ENCODE results near the gene ZZZ3.
A peak's percentile ranks its signal among the peaks of the same experiment; 100 is the strongest.
"Not testable (repeated sequence)": the region's sequence is repeated elsewhere in the genome, so short reads cannot be mapped to it uniquely, and the experiment has no call there.

ZZZ3 gene

GRCh38 chr1:77652268-77652667, 30.2 kb downstream of the ZZZ3 start:
- Histone ChIP-seq H3K9me3 (peaks cover 45% of the 10 kb centered on the region), H4K20me1 (peaks cover 72% of the 10 kb centered on the region), H3K36me3 (peaks cover 61% of the 10 kb centered on the region), H3K4me1 (no peaks in the 10 kb centered on the region), H3K9ac (no peak overlapping the region), H3K4me3 (no peak overlapping the region), H3K27me3 (no peaks in the 10 kb centered on the region), H3K4me2 (no peak overlapping the region), H3K27ac (no peak overlapping the region)
- no peak for TF ChIP-seq Cebpa-rat (IDR thresholded peaks at IDR 0.05)

DNA sequence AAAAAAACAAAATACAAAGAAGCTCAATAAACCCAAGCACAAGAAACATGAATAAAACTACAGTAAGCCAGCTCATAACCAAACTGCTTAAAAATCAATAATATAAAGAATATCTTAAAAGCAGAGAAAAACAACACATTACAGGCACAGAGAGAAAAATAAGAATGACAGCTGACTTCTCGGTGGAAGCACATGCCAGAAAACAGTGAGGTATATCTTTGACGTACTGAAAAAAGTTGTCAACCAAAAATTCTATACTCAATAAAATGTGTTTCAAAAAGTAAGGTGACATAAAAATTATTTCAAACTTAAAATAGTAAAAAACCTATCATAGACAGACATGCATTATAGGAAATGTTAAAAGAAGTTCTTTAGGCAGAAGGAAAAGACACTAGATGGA, 33.3 kb downstream of the ZZZ3 start:
- TF ChIP-seq Cebpa-rat (IDR thresholded peaks at IDR 0.05), result no peak
- H3K27ac ChIP-seq, result no peak overlapping the region
- no peak overlapping the region for H3K9ac ChIP-seq
- H3K27me3 ChIP-seq, result no peaks in the 10 kb centered on the region
- peaks cover 81% of the 10 kb centered on the region for H3K36me3 ChIP-seq
- H3K4me3 ChIP-seq, result 0 out of 2 replicates have a peak overlapping the region, but pooled peaks have one; percentile 14
- H3K9me3 ChIP-seq, result peaks cover 58% of the 10 kb centered on the region
- peaks cover 74% of the 10 kb centered on the region for H4K20me1 ChIP-seq
- no peaks in the 10 kb centered on the region for H3K4me1 ChIP-seq
- no peak overlapping the region for H3K4me2 ChIP-seq

- H3K9ac ChIP-seq, H3K27me3 ChIP-seq, H3K4me3 ChIP-seq, H3K27ac ChIP-seq, H3K4me1 ChIP-seq, H3K4me2 ChIP-seq: not testable (repeated sequence)
- H3K9me3 ChIP-seq, result peaks cover 52% of the 10 kb centered on the region
- peaks cover 79% of the 10 kb centered on the region for H4K20me1 ChIP-seq
- peaks cover 66% of the 10 kb centered on the region for H3K36me3 ChIP-seq
Observed at GRCh38 chr1:77646224-77646623, 36.2 kb downstream of the ZZZ3 start.

DNA sequence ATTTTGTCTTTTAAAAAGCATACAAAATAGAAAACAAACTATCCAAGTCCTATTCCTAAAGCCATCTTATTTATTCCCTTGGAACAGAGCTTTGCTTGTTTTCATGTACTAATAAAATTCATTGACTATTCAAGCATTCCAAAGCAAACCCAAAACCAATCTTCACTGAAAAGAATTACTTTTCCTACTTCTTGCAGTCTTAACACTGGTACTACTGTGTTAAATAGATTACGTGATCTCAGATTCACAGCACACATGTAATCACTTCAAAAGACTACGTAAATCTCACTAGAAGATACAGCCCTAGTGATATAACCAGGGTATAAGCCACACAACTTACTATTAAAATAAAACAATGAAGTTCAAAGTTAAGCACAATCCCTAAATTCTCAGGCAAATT, 39.0 kb downstream of the ZZZ3 start:
- peaks cover 70% of the 10 kb centered on the region for H3K36me3 ChIP-seq
- no peaks in the 10 kb centered on the region for H3K27me3 ChIP-seq
- no peak for TF ChIP-seq Cebpa-rat (IDR thresholded peaks at IDR 0.05)
- no peaks in the 10 kb centered on the region for H3K4me1 ChIP-seq
- H3K9ac ChIP-seq, result no peak overlapping the region
- peaks cover 77% of the 10 kb centered on the region for H4K20me1 ChIP-seq
- peaks cover 24% of the 10 kb centered on the region for H3K9me3 ChIP-seq
- H3K4me2 ChIP-seq, result no peak overlapping the region
- H3K4me3 ChIP-seq, result no peak overlapping the region
- no peak overlapping the region for H3K27ac ChIP-seq

- Histone ChIP-seq H3K27me3 (no peaks in the 10 kb centered on the region), H4K20me1 (peaks cover 74% of the 10 kb centered on the region), H3K4me2 (no peak overlapping the region), H3K27ac (no peak overlapping the region), H3K4me1 (no peaks in the 10 kb centered on the region), H3K36me3 (peaks cover 65% of the 10 kb centered on the region), H3K9ac (no peak overlapping the region), H3K4me3 (no peak overlapping the region), H3K9me3 (peaks cover 19% of the 10 kb centered on the region)
- no peak for TF ChIP-seq Cebpa-rat (IDR thresholded peaks at IDR 0.05)
Observed at GRCh38 chr1:77642941-77643340, 39.5 kb downstream of the ZZZ3 start.

DNA sequence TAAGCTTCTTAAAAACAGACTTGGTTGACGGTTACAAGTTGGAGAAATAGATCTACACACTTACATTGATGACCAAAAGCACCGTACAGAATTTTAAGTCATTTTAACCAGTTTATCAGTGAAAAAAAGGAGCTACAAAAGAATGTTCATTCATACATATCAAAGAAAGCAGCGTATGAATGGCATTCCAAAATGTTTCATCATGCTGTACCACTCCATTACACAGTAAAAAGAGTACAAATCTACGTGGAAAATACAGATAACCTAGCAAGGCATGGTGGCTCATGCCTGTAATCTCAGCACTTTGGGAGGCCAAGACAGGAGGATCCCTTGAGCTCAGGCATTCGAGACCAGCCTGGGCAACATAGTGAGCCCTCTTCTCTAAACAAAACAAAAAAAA, 40.3 kb downstream of the ZZZ3 start:
- Histone ChIP-seq H3K36me3 (peaks cover 58% of the 10 kb centered on the region), H3K4me2 (no peak overlapping the region), H3K4me3 (no peak overlapping the region), H3K9ac (no peak overlapping the region), H4K20me1 (peaks cover 66% of the 10 kb centered on the region), H3K27ac (no peak overlapping the region), H3K4me1 (no peaks in the 10 kb centered on the region), H3K9me3 (peaks cover 12% of the 10 kb centered on the region), H3K27me3 (no peaks in the 10 kb centered on the region)
- no peak for TF ChIP-seq Cebpa-rat (IDR thresholded peaks at IDR 0.05)

GRCh38 chr1:77639557-77640069, 42.8 kb downstream of the ZZZ3 start:
- H3K27ac ChIP-seq, result no peak overlapping the region
- TF ChIP-seq Cebpa-rat (IDR thresholded peaks at IDR 0.05), result no peak
- no peaks in the 10 kb centered on the region for H3K9me3 ChIP-seq
- peaks cover 40% of the 10 kb centered on the region for H4K20me1 ChIP-seq
- no peak overlapping the region for H3K9ac ChIP-seq
- no peaks in the 10 kb centered on the region for H3K4me1 ChIP-seq
- H3K27me3 ChIP-seq, result no peaks in the 10 kb centered on the region
- H3K4me3 ChIP-seq, result no peak overlapping the region
- no peak overlapping the region for H3K4me2 ChIP-seq
- H3K36me3 ChIP-seq, result peaks cover 50% of the 10 kb centered on the region

DNA sequence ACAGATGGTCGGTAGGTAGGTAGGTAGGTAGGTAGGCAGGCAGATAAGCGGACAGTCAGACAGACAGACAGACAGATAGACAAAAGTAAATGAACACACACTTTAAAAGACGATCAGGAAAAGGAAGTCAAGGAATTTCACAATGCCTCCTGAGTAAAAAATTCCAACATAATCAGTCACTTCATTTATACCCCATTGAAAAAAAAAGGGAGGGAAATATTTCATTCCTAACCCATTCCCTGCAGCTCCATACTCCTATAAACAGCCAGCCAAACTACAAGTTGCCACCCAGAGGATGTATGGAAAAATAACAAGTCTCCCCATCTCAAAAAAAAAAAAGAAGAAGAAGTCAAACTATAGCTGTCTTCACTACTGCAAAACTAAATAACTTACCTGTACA, 43.4 kb downstream of the ZZZ3 start:
- no peaks in the 10 kb centered on the region for H3K4me1 ChIP-seq

GRCh38 chr1:77636864-77637263, 45.6 kb downstream of the ZZZ3 start:
- no peak for TF ChIP-seq Cebpa-rat (IDR thresholded peaks at IDR 0.05)
- no peaks in the 10 kb centered on the region for H3K9me3 ChIP-seq
- H3K4me3 ChIP-seq, result no peak overlapping the region
- H3K4me1 ChIP-seq, result no peaks in the 10 kb centered on the region
- H3K27me3 ChIP-seq, result no peaks in the 10 kb centered on the region
- peaks cover 67% of the 10 kb centered on the region for H3K36me3 ChIP-seq
- H3K4me2 ChIP-seq, result no peak overlapping the region
- peaks cover 13% of the 10 kb centered on the region for H4K20me1 ChIP-seq
- H3K27ac ChIP-seq, result no peak overlapping the region
- H3K9ac ChIP-seq, result no peak overlapping the region

More for the DNA sequence above, 43.4 kb downstream of the ZZZ3 start:
- peaks cover 35% of the 10 kb centered on the region for H4K20me1 ChIP-seq
- no peak overlapping the region for H3K9ac ChIP-seq
- TF ChIP-seq Cebpa-rat (IDR thresholded peaks at IDR 0.05), result no peak
- H3K4me3 ChIP-seq, result no peak overlapping the region
- H3K27me3 ChIP-seq, result no peaks in the 10 kb centered on the region
- peaks cover 50% of the 10 kb centered on the region for H3K36me3 ChIP-seq
- H3K9me3 ChIP-seq, result no peaks in the 10 kb centered on the region
- H3K4me2 ChIP-seq, result no peak overlapping the region
- no peak overlapping the region for H3K27ac ChIP-seq
